Measurements from ENCODE around the gene PXMP2. TPM values are rescaled to one million over a fixed set of nuclear protein-coding genes. Genes with fewer than 3 reads are reported as not detected.

Gene PXMP2
- total RNA-seq, 1 experiment from 2014 or later, result 42.7 TPM

GRCh38 chr12:132736378-132736777, 49.0 kb downstream of the PXMP2 start:
- H3K36me3 ChIP-seq (ENCODE audit: low read depth, low read length), result peaks cover 78% of the 10 kb centered on the region
- H3K4me1 ChIP-seq (ENCODE audit: insufficient read depth, low read length), result no peaks in the 10 kb centered on the region
- no peaks in the 10 kb centered on the region for H3K27me3 ChIP-seq (ENCODE audit: low read length)
- no peak overlapping the region for H2AFZ ChIP-seq (ENCODE audit: low read length)
- intact Hi-C loops (cut with micrococcal nuclease), result no loop called here
- ChIA-PET CTCF (no interaction called here), POLR2A (ENCODE audit: unreplicated experiment) (no interaction called here)
- TF ChIP-seq EZH2 (IDR thresholded peaks at IDR 0.05; ENCODE audit: low read length, unreplicated experiment) (no peak), EZH2phosphoT487 (IDR thresholded peaks at IDR 0.05; ENCODE audit: borderline replicate concordance, low read length) (no peak), CTCF (conservative IDR thresholded peaks at IDR 0.05; ENCODE audit: low read depth, low read length) (no peak)
- no TSS peak for BruUV-seq (replicated peaks)
- no peak for ATAC-seq
- 0 out of 2 replicates have a peak, but pooled peaks cover 2% of the 10 kb centered on the region for H4K20me1 ChIP-seq (ENCODE audit: low read length)
- H3K4me3 ChIP-seq (ENCODE audit: low read length), result no peak overlapping the region
- H3K27ac ChIP-seq (ENCODE audit: low read length), result no peak overlapping the region
- no peaks in the 10 kb centered on the region for H3K79me2 ChIP-seq (ENCODE audit: low read length)
- H3K4me2 ChIP-seq (ENCODE audit: low read length), result no peak overlapping the region
- H3K9me2 ChIP-seq (replicated peaks; ENCODE audit: low read length), result no peaks in the 10 kb centered on the region
- H3F3A ChIP-seq (ENCODE audit: low read length, unreplicated experiment), result peaks cover 1% of the 10 kb centered on the region
- no peak for DNase-seq
- H3K9ac ChIP-seq (ENCODE audit: low read length), result no peak overlapping the region
- H3K9me3 ChIP-seq (ENCODE audit: low read length), result no peaks in the 10 kb centered on the region

- H3K9me3 ChIP-seq (ENCODE audit: low read length), result no peaks in the 10 kb centered on the region
- CTCF ChIA-PET, result no interaction called here
- H4K20me1 ChIP-seq (ENCODE audit: low read length), result 0 out of 2 replicates have a peak, but pooled peaks cover 8% of the 10 kb centered on the region
- no peaks in the 10 kb centered on the region for H3F3A ChIP-seq (ENCODE audit: low read length, unreplicated experiment)
- H3K9ac ChIP-seq (ENCODE audit: low read length), result no peak overlapping the region
- H3K27me3 ChIP-seq (ENCODE audit: low read length), result no peaks in the 10 kb centered on the region
- peaks cover 78% of the 10 kb centered on the region for H3K36me3 ChIP-seq (ENCODE audit: low read depth, low read length)
- H3K4me3 ChIP-seq (ENCODE audit: low read length), result no peak overlapping the region
- TF ChIP-seq EZH2 (IDR thresholded peaks at IDR 0.05; ENCODE audit: low read length, unreplicated experiment) (no peak), CTCF (conservative IDR thresholded peaks at IDR 0.05; ENCODE audit: low read depth, low read length) (no peak), EZH2phosphoT487 (IDR thresholded peaks at IDR 0.05; ENCODE audit: borderline replicate concordance, low read length) (no peak)
- H3K79me2 ChIP-seq (ENCODE audit: low read length), result no peaks in the 10 kb centered on the region
- no peaks in the 10 kb centered on the region for H3K4me1 ChIP-seq (ENCODE audit: insufficient read depth, low read length)
- intact Hi-C loops (cut with micrococcal nuclease), result no loop called here
- ATAC-seq (no peak), DNase-seq (no peak)
- H3K9me2 ChIP-seq (replicated peaks; ENCODE audit: low read length), result no peaks in the 10 kb centered on the region
- no peak overlapping the region for H2AFZ ChIP-seq (ENCODE audit: low read length)
- BruUV-seq (replicated peaks), result no TSS peak
- H3K4me2 ChIP-seq (ENCODE audit: low read length), result no peak overlapping the region
- POLR2A ChIA-PET (ENCODE audit: unreplicated experiment), result no interaction called here
- no peak overlapping the region for H3K27ac ChIP-seq (ENCODE audit: low read length)
Observed at GRCh38 chr12:132736913-132737312, 49.5 kb downstream of the PXMP2 start.

- no peaks in the 10 kb centered on the region for H3K9me3 ChIP-seq (ENCODE audit: low read length)
- no peak overlapping the region for H3K9ac ChIP-seq (ENCODE audit: low read length)
- peaks cover 24% of the 10 kb centered on the region for H3K79me2 ChIP-seq (ENCODE audit: low read length)
- peaks cover 85% of the 10 kb centered on the region for H3K36me3 ChIP-seq (ENCODE audit: low read depth, low read length)
- H3K4me2 ChIP-seq (ENCODE audit: low read length), result no peak overlapping the region
- no peaks in the 10 kb centered on the region for H3K27me3 ChIP-seq (ENCODE audit: low read length)
- ATAC-seq (no peak), DNase-seq (no peak)
- intact Hi-C loops (cut with micrococcal nuclease), result no loop called here
- H3F3A ChIP-seq (ENCODE audit: low read length, unreplicated experiment), result no peaks in the 10 kb centered on the region
- ChIA-PET CTCF (no interaction called here), POLR2A (ENCODE audit: unreplicated experiment) (no interaction called here)
- H3K27ac ChIP-seq (ENCODE audit: low read length), result no peak overlapping the region
- no peak overlapping the region for H2AFZ ChIP-seq (ENCODE audit: low read length)
- no peaks in the 10 kb centered on the region for H3K4me1 ChIP-seq (ENCODE audit: insufficient read depth, low read length)
- peaks cover 28% of the 10 kb centered on the region; the same call in 1 of the 2 replicates for H4K20me1 ChIP-seq (ENCODE audit: low read length)
- no peak overlapping the region for H3K4me3 ChIP-seq (ENCODE audit: low read length)
- no peak for TF ChIP-seq EZH2 (IDR thresholded peaks at IDR 0.05; ENCODE audit: low read length, unreplicated experiment)
- no peaks in the 10 kb centered on the region for H3K9me2 ChIP-seq (replicated peaks; ENCODE audit: low read length)
- no TSS peak for BruUV-seq (replicated peaks)
Observed at GRCh38 chr12:132739600-132740312, 52.4 kb downstream of the PXMP2 start.
